Heart left ventricle (tissue), 13 donors: Measurements from ENCODE around the gene NTRK1.

Experiments
- POLR2A ChIP-seq, 2 donors: fragments of 450-650 bp; IDR thresholded peaks; one replicate each; pipeline ENCODE4 v1.6.1; 2017; ENCODE audit warnings: antibody characterized with exemption in 2 of 2, mild to moderate bottlenecking in 2 of 2, moderate library complexity in 2 of 2
- TF ChIP-seq, protein P1 (sequence below), 12 donors: fragments of 200-600 bp; sonication (generic) in 4 of 12; IDR thresholded peaks; one replicate each; pipeline versions ENCODE4 v1.5.0 to v1.8.0; 2018 to 2022; ENCODE audit warnings: antibody characterized with exemption in 12 of 12, mild to moderate bottlenecking in 5 of 12
- donor health status: ischemic (EF 13 %, LVEDD 7.1; RV severe dilation, severe dysfunction).
- donor health status: DM: no; HTN: yes; CAD: no.
- donor health status: DM: no; HTN: no; CAD: no.
- donor health status: ischemic (EF 25% LVEDD 6.9; RV normal size, moderate dysfunction).
- donor health status: ischemic (EF 25% LVEDD 5.7; RV mildly dilated, moderate dysfunction).
- donor health status: ischemic (EF 35%, LVEDD 5.7; RV mildly dilated, moderate dysfunction).
- donor health status: nonischemic (EF 11% LVEDD 7.7; RV severe dilation, severe dysfunction).
- donor health status: DM: yes; HTN: yes; CAD: no.
- donor health status: PGD.
- donor health status: ischemic (EF 29% LVEDD 5.4; RV normal size, mild dysfunction).
- donor health status: nonischemic (EF 23%, LVEDD 6.1; RV moderate dilation, normal function).

DNA sequence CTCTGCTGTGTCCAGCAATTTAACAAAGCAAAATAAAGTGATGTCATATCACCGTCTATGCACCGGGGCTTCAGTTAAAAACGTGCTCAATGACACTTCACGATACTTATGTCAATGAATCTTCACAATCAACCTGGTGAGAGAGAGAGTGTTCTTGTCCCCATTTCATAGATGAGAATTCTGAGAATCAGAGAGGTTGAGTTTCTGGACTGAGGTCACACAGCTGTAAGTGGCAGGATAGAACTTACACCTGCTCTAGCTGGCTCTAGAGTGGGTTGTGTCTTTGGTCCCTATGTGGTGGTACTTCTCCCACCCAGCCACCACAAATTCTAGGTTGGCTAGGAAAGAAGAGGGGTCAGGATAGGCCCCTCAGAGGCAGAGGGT is 5.2 kb downstream of the NTRK1 start:
- TF ChIP-seq, protein P1, sequence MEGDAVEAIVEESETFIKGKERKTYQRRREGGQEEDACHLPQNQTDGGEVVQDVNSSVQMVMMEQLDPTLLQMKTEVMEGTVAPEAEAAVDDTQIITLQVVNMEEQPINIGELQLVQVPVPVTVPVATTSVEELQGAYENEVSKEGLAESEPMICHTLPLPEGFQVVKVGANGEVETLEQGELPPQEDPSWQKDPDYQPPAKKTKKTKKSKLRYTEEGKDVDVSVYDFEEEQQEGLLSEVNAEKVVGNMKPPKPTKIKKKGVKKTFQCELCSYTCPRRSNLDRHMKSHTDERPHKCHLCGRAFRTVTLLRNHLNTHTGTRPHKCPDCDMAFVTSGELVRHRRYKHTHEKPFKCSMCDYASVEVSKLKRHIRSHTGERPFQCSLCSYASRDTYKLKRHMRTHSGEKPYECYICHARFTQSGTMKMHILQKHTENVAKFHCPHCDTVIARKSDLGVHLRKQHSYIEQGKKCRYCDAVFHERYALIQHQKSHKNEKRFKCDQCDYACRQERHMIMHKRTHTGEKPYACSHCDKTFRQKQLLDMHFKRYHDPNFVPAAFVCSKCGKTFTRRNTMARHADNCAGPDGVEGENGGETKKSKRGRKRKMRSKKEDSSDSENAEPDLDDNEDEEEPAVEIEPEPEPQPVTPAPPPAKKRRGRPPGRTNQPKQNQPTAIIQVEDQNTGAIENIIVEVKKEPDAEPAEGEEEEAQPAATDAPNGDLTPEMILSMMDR (IDR thresholded peaks at IDR 0.05): no peak
- no peak for TF ChIP-seq POLR2A (IDR thresholded peaks at IDR 0.05)
